Central memory CD8-positive, alpha-beta T cell (primary cell): ENCODE measurements around the gene ADGRG4.
"Not testable (repeated sequence)": the region's sequence is repeated elsewhere in the genome, so short reads cannot be mapped to it uniquely, and the experiment has no call there.

ENCODE experiments used
- ATAC-seq: fragments of 150-1000 bp; cut with Tn5 transposase; replicated peaks from 2 replicates; pipeline ENCODE4 v1.10.0; 2022; ENCODE audit warnings: mild to moderate bottlenecking, moderate FRiP score, moderate number of reproducible peaks; ENCODE audit not compliant: poor library complexity, severe bottlenecking; ENCODE audit errors: extremely low read depth
- DNase-seq, 2 donors: peaks; one replicate each; pipeline ENCODE4 v3.0.0; 2021; ENCODE audit warnings: low spot score in 2 of 2
- H3K27ac Mint-ChIP-seq: one replicate; pipeline ENCODE4 v1.8.0; 2022; ENCODE audit warnings: low read depth, mild to moderate bottlenecking, moderate library complexity, mixed read lengths
- H3K27me3 Mint-ChIP-seq: one replicate; pipeline ENCODE4 v1.8.0; 2022; ENCODE audit warnings: mixed read lengths
- H3K36me3 Mint-ChIP-seq: one replicate; pipeline ENCODE4 v1.8.0; 2022; ENCODE audit warnings: mild to moderate bottlenecking, moderate library complexity, mixed read lengths; ENCODE audit not compliant: insufficient read depth
- H3K4me1 Mint-ChIP-seq: one replicate; pipeline ENCODE4 v1.8.0; 2022; ENCODE audit warnings: mixed read lengths
- H3K4me3 Mint-ChIP-seq: one replicate; pipeline ENCODE4 v1.8.0; 2022; ENCODE audit warnings: mild to moderate bottlenecking, moderate library complexity, mixed read lengths
- H3K9me3 Mint-ChIP-seq: one replicate; pipeline ENCODE4 v1.8.0; 2022; ENCODE audit warnings: mixed read lengths

ADGRG4 gene

DNA sequence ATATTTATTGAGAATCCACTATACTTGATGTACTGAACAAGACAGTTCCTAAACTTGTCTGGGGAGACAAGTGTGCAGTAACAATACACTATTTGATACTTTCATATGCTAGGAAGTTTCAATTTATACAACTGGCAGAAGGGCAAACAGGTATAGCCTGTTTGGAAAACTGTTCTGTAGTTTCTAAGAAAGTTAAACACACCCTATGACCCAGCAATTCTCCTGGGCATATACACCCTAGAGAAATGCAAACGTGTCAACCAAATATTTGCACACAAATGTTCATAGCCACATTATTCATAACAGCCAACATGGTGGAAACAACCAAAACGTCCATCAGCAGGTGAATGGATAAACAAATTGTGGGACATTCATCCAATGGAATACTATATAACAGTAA lies 123.0 kb downstream of the ADGRG4 start:
- Mint-ChIP-seq H3K27ac (no peak overlapping the region), H3K36me3 (no peaks in the 10 kb centered on the region), H3K9me3 (no peaks in the 10 kb centered on the region), H3K4me1 (no peaks in the 10 kb centered on the region), H3K27me3 (peaks cover 11% of the 10 kb centered on the region), H3K4me3 (no peak overlapping the region)
- ATAC-seq, result no peak
- DNase-seq, result no peak

DNA sequence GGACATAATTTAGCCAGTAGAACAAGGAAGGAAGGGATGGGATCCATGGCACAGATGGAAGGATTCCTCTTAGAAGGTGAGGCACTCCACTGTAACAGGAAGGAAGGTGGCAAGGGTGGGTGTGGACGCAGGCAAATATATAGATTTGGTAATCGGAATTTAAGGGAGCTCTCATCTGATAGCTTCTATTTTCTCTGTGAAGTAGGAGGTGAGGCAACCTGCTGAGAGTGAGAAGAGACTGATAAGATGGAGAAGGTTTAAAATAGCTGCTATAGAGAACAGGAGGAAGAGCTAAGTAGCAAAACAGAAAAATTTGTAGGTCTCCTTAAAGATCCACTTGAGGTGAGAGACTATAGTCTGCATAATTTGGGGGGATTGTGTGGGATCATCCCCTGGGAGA lies 125.2 kb downstream of the ADGRG4 start:
- H3K4me3 Mint-ChIP-seq, result no peak overlapping the region

DNA sequence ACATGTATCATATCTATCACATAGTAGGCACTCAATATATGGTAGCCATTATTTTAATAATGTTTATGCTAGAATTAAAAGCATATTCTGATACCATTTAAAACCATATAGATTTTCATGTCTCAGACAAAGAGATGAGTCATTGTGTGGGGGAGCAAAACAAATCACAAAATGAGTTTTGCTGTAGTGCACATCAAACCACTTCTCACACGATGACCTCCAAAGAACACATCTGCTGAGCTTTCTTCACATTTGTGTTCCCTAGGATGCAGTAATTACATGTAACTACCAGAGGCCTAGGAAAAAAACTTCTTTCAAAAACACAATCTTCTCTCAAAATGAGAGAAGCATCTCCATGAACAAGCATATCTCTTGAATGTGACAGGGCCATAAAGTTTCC lies 130.9 kb downstream of the ADGRG4 start:
- Mint-ChIP-seq H3K4me1 (no peaks in the 10 kb centered on the region), H3K27ac (no peak overlapping the region), H3K4me3 (no peak overlapping the region), H3K36me3 (no peaks in the 10 kb centered on the region), H3K27me3 (no peaks in the 10 kb centered on the region), H3K9me3 (no peaks in the 10 kb centered on the region)
- ATAC-seq, result no peak
- no peak for DNase-seq

More for the DNA sequence above, 125.2 kb downstream of the ADGRG4 start:
- H3K27ac Mint-ChIP-seq, result no peak overlapping the region
- ATAC-seq (no peak), DNase-seq (no peak)
- H3K36me3 Mint-ChIP-seq, result no peaks in the 10 kb centered on the region
- H3K4me1 Mint-ChIP-seq, result no peaks in the 10 kb centered on the region
- H3K9me3 Mint-ChIP-seq, result no peaks in the 10 kb centered on the region
- no peaks in the 10 kb centered on the region for H3K27me3 Mint-ChIP-seq

DNA sequence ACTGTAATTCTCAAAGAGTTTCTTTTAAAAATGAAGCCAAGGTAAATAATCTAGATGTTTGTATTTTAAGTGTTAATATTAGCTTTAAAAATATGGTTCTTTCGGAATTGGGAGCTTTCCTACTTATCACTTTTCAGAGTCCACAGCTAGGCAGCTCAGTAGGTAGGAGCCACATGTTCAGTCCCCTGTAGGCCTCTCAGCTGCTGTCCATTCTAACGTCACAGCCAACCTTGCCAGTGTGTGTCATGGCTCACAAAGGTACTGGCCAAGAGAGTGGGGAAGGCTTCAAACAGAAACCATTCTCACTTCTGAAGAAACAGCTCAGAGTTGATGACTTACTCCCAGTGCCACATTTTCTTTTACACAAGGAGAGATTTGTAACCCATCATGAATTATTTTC lies 137.0 kb downstream of the ADGRG4 start:
- no peak overlapping the region for H3K27ac Mint-ChIP-seq
- H3K9me3 Mint-ChIP-seq, result no peaks in the 10 kb centered on the region
- H3K36me3 Mint-ChIP-seq, result no peaks in the 10 kb centered on the region
- peaks cover 7% of the 10 kb centered on the region for H3K27me3 Mint-ChIP-seq
- ATAC-seq (no peak), DNase-seq (no peak)
- H3K4me1 Mint-ChIP-seq, result no peaks in the 10 kb centered on the region
- no peak overlapping the region for H3K4me3 Mint-ChIP-seq

DNA sequence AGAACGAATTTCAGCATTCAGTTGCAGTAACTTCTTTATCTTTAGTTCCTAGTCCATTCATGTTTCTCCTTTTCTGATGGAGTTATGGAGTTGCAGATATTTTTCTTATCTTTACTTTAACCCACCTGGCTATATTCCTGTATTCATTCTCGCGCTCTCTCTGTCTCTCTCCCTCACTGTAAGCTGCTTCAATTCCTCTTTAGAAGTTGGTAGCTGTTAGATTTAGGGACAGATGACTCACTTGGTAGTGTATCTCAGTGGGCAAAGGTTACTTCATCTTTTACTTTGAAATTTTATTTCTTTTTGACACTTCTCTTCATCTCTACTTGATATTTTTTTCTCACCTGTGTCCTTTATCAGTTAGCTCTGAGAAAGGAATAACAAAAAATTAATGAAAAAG lies 137.4 kb downstream of the ADGRG4 start:
- H3K36me3 Mint-ChIP-seq, result no peaks in the 10 kb centered on the region
- DNase-seq (no peak), ATAC-seq (no peak)
- no peak overlapping the region for H3K4me3 Mint-ChIP-seq
- no peak overlapping the region for H3K27ac Mint-ChIP-seq
- H3K27me3 Mint-ChIP-seq, result peaks cover 7% of the 10 kb centered on the region
- H3K4me1 Mint-ChIP-seq, result no peaks in the 10 kb centered on the region
- H3K9me3 Mint-ChIP-seq, result no peaks in the 10 kb centered on the region

DNA sequence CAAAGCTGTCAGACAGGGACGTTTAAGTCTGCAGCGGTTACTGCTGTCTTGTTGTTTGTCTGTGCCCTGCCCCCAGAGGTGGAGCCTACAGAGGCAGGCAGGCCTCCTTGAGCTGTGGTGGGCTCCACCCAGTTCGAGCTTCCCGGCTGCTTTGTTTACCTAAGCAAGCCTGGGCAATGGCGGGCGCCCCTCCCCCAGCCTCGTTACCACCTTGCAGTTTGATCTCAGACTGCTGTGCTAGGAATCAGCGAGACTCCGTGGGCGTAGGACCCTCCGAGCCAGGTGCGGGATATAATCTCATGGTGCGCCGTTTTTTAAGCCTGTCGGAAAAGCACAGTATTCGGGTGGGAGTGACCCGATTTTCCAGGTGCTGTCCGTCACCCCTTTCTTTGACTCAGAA lies 144.9 kb downstream of the ADGRG4 start:
- H3K27ac Mint-ChIP-seq, H3K9me3 Mint-ChIP-seq, ATAC-seq, H3K27me3 Mint-ChIP-seq, H3K36me3 Mint-ChIP-seq, H3K4me1 Mint-ChIP-seq, H3K4me3 Mint-ChIP-seq, DNase-seq: not testable (repeated sequence)

DNA sequence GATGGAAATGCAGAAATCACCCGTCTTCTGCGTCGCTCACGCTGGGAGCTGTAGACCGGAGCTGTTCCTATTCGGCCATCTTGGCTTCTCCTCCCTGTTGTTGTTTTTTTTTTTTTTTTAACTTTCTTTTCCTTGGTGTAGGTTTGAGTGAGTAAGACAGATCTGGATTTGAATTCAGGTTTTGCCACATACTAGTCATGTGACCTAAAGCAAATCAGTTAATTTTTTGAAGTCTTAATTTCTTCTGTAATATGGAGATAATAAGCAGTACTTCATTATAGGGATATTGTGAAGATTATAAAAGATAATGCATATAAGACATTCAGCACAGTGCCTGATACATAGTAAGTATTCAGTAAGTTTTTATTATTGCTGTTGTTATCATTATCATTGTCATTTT lies 145.4 kb downstream of the ADGRG4 start:
- Mint-ChIP-seq H3K4me1 (no peaks in the 10 kb centered on the region), H3K4me3 (no peak overlapping the region), H3K36me3 (no peaks in the 10 kb centered on the region), H3K27me3 (no peaks in the 10 kb centered on the region), H3K9me3 (no peaks in the 10 kb centered on the region), H3K27ac (no peak overlapping the region)
- DNase-seq (no peak), ATAC-seq (no peak)

DNA sequence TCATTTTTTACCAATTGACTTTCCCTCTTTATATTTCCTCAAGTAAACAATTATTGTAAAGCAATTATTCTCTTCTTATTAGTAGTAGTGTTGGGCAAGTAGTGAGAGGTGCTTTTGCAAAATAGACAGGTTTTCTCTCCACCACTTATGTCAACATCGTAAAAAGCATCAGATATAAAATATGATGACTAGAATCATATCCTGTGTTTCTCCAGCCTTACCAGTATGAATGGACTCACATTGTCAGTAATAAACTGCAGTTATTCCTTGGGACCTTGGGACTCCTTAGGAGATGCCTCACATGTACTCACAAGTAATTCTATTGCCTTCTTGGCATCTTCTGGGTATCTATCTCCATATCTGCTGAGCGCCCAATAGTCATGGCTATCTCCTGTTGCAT lies 146.5 kb downstream of the ADGRG4 start:
- H3K27ac Mint-ChIP-seq, result no peak overlapping the region
- no peaks in the 10 kb centered on the region for H3K9me3 Mint-ChIP-seq
- DNase-seq (no peak), ATAC-seq (no peak)
- H3K4me1 Mint-ChIP-seq, result no peaks in the 10 kb centered on the region
- no peak overlapping the region for H3K4me3 Mint-ChIP-seq
- H3K36me3 Mint-ChIP-seq, result no peaks in the 10 kb centered on the region
- H3K27me3 Mint-ChIP-seq, result no peaks in the 10 kb centered on the region

DNA sequence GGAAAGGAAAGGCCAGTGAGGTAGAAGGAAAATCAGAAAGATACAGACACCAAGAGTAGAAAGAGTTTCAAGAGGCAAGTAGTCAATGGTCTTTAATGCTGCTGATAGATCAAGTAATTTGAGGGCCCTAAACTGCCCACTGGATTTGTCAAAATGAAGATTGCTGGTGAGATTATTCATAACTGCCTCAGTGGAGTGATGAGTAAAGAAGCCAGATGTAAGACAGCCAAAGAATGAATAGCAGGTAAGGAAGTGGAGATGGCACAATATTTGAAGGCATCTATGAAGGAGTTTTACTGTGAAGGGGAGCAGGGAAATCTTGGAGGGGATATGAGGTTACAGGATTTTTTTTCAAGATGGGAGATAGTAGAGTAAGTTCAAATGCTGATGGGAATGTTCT lies 147.2 kb downstream of the ADGRG4 start:
- no peak for ATAC-seq
- H3K27ac Mint-ChIP-seq, result no peak overlapping the region

DNA sequence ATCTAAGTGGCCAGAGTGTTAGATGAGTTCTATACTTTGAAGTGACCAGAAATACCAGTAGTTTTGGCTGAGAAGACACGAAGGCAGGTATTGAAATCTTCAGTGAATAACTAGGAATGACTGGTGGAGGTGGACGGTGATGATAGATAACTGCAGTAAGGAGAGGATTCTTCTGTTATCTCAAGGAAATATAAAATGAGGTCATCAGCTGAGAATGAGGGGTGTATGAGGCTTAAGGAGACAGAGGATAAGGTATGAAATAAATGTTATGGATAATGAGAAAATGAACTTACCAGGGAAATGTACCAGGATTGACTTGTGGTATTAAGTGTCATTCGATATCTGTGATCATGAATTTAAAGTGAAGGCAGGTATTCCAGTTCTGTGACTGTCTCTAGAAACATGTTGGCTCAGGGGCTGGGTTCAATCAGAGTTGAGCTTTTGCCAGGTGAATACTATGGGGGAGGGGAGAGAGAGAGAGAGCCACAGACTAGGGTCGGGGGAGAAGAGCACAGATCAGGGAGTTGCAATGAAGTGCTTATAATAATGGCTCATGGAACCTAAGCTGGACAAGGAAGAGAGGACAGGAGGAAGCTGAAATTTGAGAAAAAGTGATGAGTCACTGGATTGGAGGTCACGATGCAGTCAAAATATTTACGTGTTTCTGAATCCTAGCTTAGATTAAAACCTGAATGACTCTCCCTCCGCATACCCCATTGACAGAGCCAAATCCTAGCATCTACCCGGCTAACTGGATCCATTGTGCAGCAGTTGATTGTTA lies 149.5 kb downstream of the ADGRG4 start:
- Mint-ChIP-seq H3K27ac (no peak overlapping the region), H3K4me1 (no peaks in the 10 kb centered on the region), H3K4me3 (no peak overlapping the region), H3K27me3 (no peaks in the 10 kb centered on the region), H3K36me3 (no peaks in the 10 kb centered on the region), H3K9me3 (no peaks in the 10 kb centered on the region)
- no peak for ATAC-seq
- no peak for DNase-seq

More for the DNA sequence above, 147.2 kb downstream of the ADGRG4 start:
- H3K9me3 Mint-ChIP-seq, result no peaks in the 10 kb centered on the region
- H3K36me3 Mint-ChIP-seq, result no peaks in the 10 kb centered on the region
- H3K4me3 Mint-ChIP-seq, result no peak overlapping the region
- no peaks in the 10 kb centered on the region for H3K27me3 Mint-ChIP-seq
- no peaks in the 10 kb centered on the region for H3K4me1 Mint-ChIP-seq
- no peak for DNase-seq

DNA sequence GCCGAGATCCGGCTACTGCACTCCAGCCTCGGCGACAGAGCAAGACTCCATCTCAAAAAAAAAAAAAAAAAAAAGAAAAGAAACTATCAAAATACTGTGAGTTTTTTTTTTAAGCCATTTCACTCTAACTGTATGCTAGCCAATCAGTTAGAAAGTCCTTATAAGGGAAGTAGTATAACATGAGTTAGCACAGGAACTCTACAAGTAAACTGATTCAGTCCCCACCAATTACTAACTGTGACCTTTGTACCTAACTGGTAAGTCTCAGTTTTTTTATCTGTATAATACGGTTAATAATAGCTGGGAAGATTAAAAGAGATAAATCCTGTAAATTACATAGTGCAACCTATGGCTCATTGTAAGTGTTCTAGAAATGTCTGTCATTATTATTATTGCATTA lies 151.9 kb downstream of the ADGRG4 start:
- Mint-ChIP-seq H3K27me3 (no peaks in the 10 kb centered on the region), H3K27ac (no peak overlapping the region), H3K4me3 (no peak overlapping the region), H3K36me3 (no peaks in the 10 kb centered on the region), H3K4me1 (no peaks in the 10 kb centered on the region), H3K9me3 (no peaks in the 10 kb centered on the region)
- DNase-seq (no peak), ATAC-seq (no peak)

DNA sequence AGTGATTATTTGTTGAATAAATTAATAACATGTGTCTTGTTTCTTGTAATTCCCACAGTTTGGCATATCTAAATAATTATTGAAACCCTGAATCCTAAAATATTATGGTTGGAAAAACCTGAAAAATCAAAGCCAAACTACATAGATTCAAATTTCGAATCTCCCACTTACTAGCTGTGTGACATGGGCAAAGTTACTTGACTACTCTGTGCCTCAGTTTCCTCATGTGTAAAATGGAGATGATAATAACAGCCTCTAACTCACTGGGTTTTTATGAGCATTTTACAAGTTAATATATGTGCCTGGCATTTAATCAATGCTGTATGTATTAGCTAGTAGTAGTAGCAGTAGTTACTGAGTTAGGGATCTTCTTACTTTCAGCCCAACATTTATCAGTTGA lies 152.4 kb downstream of the ADGRG4 start:
- Mint-ChIP-seq H3K9me3 (no peaks in the 10 kb centered on the region), H3K4me3 (no peak overlapping the region), H3K27ac (no peak overlapping the region), H3K4me1 (no peaks in the 10 kb centered on the region), H3K27me3 (no peaks in the 10 kb centered on the region), H3K36me3 (no peaks in the 10 kb centered on the region)
- no peak for DNase-seq
- no peak for ATAC-seq

DNA sequence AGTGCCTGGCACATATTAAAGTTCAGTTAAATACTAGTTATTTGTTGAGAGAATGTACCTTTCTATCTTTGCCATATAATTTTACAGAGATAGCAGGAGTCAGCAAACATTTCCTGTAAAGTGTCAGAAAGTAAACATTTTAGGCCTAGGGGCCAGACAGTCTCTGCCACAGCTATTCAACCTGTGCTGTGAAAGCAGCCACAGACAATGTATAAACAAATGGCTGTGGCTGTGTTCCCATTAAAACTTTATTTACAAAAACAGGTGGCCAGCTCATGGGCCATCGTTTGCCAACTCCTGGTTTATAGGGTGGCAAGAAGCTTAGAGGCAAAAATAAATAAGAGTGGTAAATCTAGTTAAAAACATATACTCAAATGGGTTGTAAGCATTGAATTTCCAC lies 153.0 kb downstream of the ADGRG4 start:
- Mint-ChIP-seq H3K36me3 (no peaks in the 10 kb centered on the region), H3K27ac (no peak overlapping the region), H3K27me3 (no peaks in the 10 kb centered on the region), H3K4me3 (no peak overlapping the region), H3K4me1 (no peaks in the 10 kb centered on the region), H3K9me3 (no peaks in the 10 kb centered on the region)
- ATAC-seq (no peak), DNase-seq (no peak)
